ENCODE data around the gene UBASH3A.

Gene UBASH3A

GRCh38 chr21:42387843-42388340 lies 15.8 kb upstream of the UBASH3A start:
- Histone ChIP-seq H3K27ac (no peak overlapping the region), H3K9me3 (no peaks in the 10 kb centered on the region), H3K4me1 (peaks cover 0 to 5% (median 0%) of the 10 kb centered on the region in 4 donors), H3K4me3 (no peak overlapping the region), H3K27me3 (peaks cover 0 to 63% of the 10 kb centered on the region in 2 donors), H3K36me3 (no peaks in the 10 kb centered on the region)
- intact Hi-C loops (cut with DNase I; ENCODE audit: low total_unique reads): no loop called here
- no peak for TF ChIP-seq CTCF (IDR thresholded peaks at IDR 0.05)
- no peak for DNase-seq

GRCh38 chr21:42388740-42389448 lies 14.8 kb upstream of the UBASH3A start:
- Histone ChIP-seq H3K4me3 (no peak overlapping the region), H3K27me3 (peaks cover 0 to 56% of the 10 kb centered on the region in 2 donors), H3K9me3 (no peaks in the 10 kb centered on the region), H3K27ac (no peak overlapping the region), H3K36me3 (no peaks in the 10 kb centered on the region), H3K4me1 (peaks cover 0 to 5% (median 0%) of the 10 kb centered on the region in 4 donors)
- intact Hi-C loops (cut with DNase I; ENCODE audit: low total_unique reads): no loop called here
- no peak for DNase-seq
- no peak for TF ChIP-seq CTCF (IDR thresholded peaks at IDR 0.05)

- no peak for DNase-seq
- Histone ChIP-seq H3K27me3 (peaks cover 0 to 56% of the 10 kb centered on the region in 2 donors), H3K4me1 (peaks cover 0 to 5% (median 0%) of the 10 kb centered on the region in 4 donors), H3K9me3 (no peaks in the 10 kb centered on the region), H3K36me3 (no peaks in the 10 kb centered on the region), H3K27ac (no peak overlapping the region), H3K4me3 (no peak overlapping the region)
- no peak for TF ChIP-seq CTCF (IDR thresholded peaks at IDR 0.05)
- intact Hi-C loops (cut with DNase I; ENCODE audit: low total_unique reads): no loop called here
Observed at GRCh38 chr21:42389449-42389835, 14.3 kb upstream of the UBASH3A start.

GRCh38 chr21:42390193-42390592 lies 13.5 kb upstream of the UBASH3A start:
- no peaks in the 10 kb centered on the region for H3K36me3 ChIP-seq
- intact Hi-C loops (cut with DNase I; ENCODE audit: low total_unique reads): no loop called here
- H3K4me3 ChIP-seq: no peak overlapping the region
- no peak for TF ChIP-seq CTCF (IDR thresholded peaks at IDR 0.05)
- no peaks in the 10 kb centered on the region for H3K9me3 ChIP-seq
- no peak for DNase-seq
- H3K27me3 ChIP-seq: peaks cover 0 to 56% of the 10 kb centered on the region in 2 donors
- no peak overlapping the region for H3K27ac ChIP-seq
- peaks cover 0 to 5% (median 0%) of the 10 kb centered on the region in 4 donors for H3K4me1 ChIP-seq

- Histone ChIP-seq H3K36me3 (no peaks in the 10 kb centered on the region), H3K27me3 (peaks cover 0 to 51% of the 10 kb centered on the region in 2 donors), H3K4me1 (peaks cover 0 to 5% (median 0%) of the 10 kb centered on the region in 4 donors), H3K4me3 (no peak overlapping the region), H3K9me3 (no peaks in the 10 kb centered on the region), H3K27ac (no peak overlapping the region)
- intact Hi-C loops (cut with DNase I; ENCODE audit: low total_unique reads): no loop called here
- DNase-seq: no peak
- no peak for TF ChIP-seq CTCF (IDR thresholded peaks at IDR 0.05)
Observed at GRCh38 chr21:42390696-42391095, 13.0 kb upstream of the UBASH3A start.
